Adrenal gland (tissue), 12 donors: ENCODE measurements around the gene PNP. TPM values are rescaled to one million over a fixed set of nuclear protein-coding genes. Genes with fewer than 3 reads are reported as not detected.
A peak's percentile ranks its signal among the peaks of the same experiment; 100 is the strongest.

Experiments
- DNase-seq, 7 donors: peaks; one replicate each; pipeline ENCODE4 v3.0.0-alpha.2; 2019 to 2020
- H3K27ac ChIP-seq, 5 donors: fragments of 200-600 bp; sonication (generic) in 4 of 5; 1 replicate in 3 of 5; 2 replicates in 2 of 5; pipeline versions ENCODE4 v1.5.1 to v1.8.0; 2016 to 2020; ENCODE audit warnings: mild to moderate bottlenecking in 1 of 5
- H3K27me3 ChIP-seq: fragments of 200-600 bp; 2 replicates; pipeline ENCODE4 v1.8.0; 2021
- H3K36me3 ChIP-seq, 2 donors: fragments of 200-600 bp; replicated peaks in 1 of 2; 1 replicate in 1 of 2; 2 replicates in 1 of 2; pipeline versions ENCODE4 v1.5.1 to v1.8.0; 2018 to 2022
- H3K4me1 ChIP-seq, 2 donors: fragments of 200-600 bp; replicated peaks in 1 of 2; 1 replicate in 1 of 2; 2 replicates in 1 of 2; pipeline versions ENCODE4 v1.5.1 to v1.8.0; 2018 to 2021
- H3K4me3 ChIP-seq, 4 donors: fragments of 200-600 bp; sonication (generic) in 3 of 4; one replicate each; pipeline ENCODE4 v1.5.1; 2016 to 2018
- H3K9me3 ChIP-seq, 3 donors: fragments of 200-600 bp; sonication (generic) in 1 of 3; replicated peaks in 1 of 3; 1 replicate in 2 of 3; 2 replicates in 1 of 3; pipeline versions ENCODE4 v1.5.1 to v1.8.0; 2016 to 2021
- CTCF ChIP-seq, 6 experiments: fragments of 450-650 bp in 4 of 6; fragments of 200-600 bp in 2 of 6; sonication (generic) in 1 of 6; IDR thresholded peaks; 1 replicate in 5 of 6; 2 replicates in 1 of 6; pipeline versions ENCODE4 v1.5.1 to v1.8.0; 2016 to 2021; ENCODE audit warnings: antibody characterized with exemption in 6 of 6, mild to moderate bottlenecking in 2 of 6, moderate library complexity in 1 of 6
- POLR2A ChIP-seq, 2 donors: fragments of 450-650 bp; IDR thresholded peaks; one replicate each; pipeline ENCODE4 v1.6.1; 2017; ENCODE audit warnings: antibody characterized with exemption in 2 of 2, mild to moderate bottlenecking in 2 of 2, moderate library complexity in 1 of 2
- WGBS, 4 donors: extraction: QIAGEN DNeasy Blood & Tissue Kit in 2 of 4; methylation state at CpG; one replicate each; pipeline versions ENCODE4 v1.1.5 to v1.1.7; 2013 to 2017; 5-methylcytosine and 5-hydroxymethylcytosine counted together
- intact Hi-C, 2 donors: fragments of 100-400 bp; cut with DNase I; formaldehyde crosslinking; loops; one replicate each; pipeline versions ENCODE4 v1.14.1 to v1.15.0; 2022 to 2023
- polyA plus RNA-seq, 3 donors: library from polyadenylated mRNA; stranded (reverse); fragments of 200-250 nt in 2 of 3; fragments of 350-450 nt in 1 of 3; fragmentation: Illumina TruSeq in 1 of 3; extraction: RNeasy Lipid Tissue Mini Kit (QIAGEN cat#74804) in 1 of 3; gene quantifications; one replicate each; pipeline ENCODE4 v1.2.3, GENCODE V29; 2013 to 2014
- total RNA-seq, 9 donors: library from RNA; depleted of rRNA in 4 of 9; stranded (reverse); fragments of >200 nt in 4 of 9; fragments of 120-200 nt in 1 of 9; fragmentation: NEBNext Ultra II Directional in 1 of 9; extraction: Animal tissue kit (Norgen Biotek cat#: 25700) in 1 of 9; gene quantifications; one replicate each; pipeline versions ENCODE4 v1.1.0 to v1.2.4, GENCODE V29; 2013 to 2023
- donor health status: healthy with polysubstance abuse.
- donor health status: Bipolar disorder and iron deficiency.
- donor health status: DM: yes; HTN: yes; CAD: no.
- donor health status: DM: no; HTN: no; CAD: no.
- donor health status: DM: no; HTN: no; CAD: no.
- donor health status: DM: yes; HTN: yes; CAD: no.

The PNP gene
- total and polyA plus RNA-seq, 12 donors, result 5.4 to 101 (median 17.9) TPM

- Histone ChIP-seq H3K36me3 (peaks cover 0 to 32% of the 10 kb centered on the region in 2 donors), H3K27me3 (no peaks in the 10 kb centered on the region), H3K27ac (peak overlapping the region; percentile 55 to 99 (median 93)), H3K4me3 (peak overlapping the region; percentile 31 to 98 (median 87)), H3K9me3 (no peaks in the 10 kb centered on the region), H3K4me1 (peaks cover 17 to 33% of the 10 kb centered on the region in 2 donors)
- WGBS, 4 donors, result 4 to 20% (median 6%) methylated on average over 6 to 32 of the region's 32 CpGs
- TF ChIP-seq POLR2A (IDR thresholded peaks at IDR 0.05) (no peak), CTCF (IDR thresholded peaks at IDR 0.05) (no peak)
- intact Hi-C loops, result no loop called here
- peak in 4 of 7 donors; percentile 34 to 58 (median 41) for DNase-seq
Measured at GRCh38 chr14:20460458-20461224, 8.6 kb upstream of the PNP start.

GRCh38 chr14:20461225-20462141 is 7.7 kb upstream of the PNP start, which contains the start of gene PIP4P1:
Gene PIP4P1 (minus strand): TSS chr14:20461434. CDS start chr14:20461325, 109 bp downstream.
- TF ChIP-seq POLR2A (IDR thresholded peaks at IDR 0.05) (peak; percentile 90 to 94), CTCF (IDR thresholded peaks at IDR 0.05) (no peak)
- WGBS, 4 donors, result 0 to 1% (median 1%) methylated on average over 19 to 67 of the region's 67 CpGs

GRCh38 chr14:20468764-20469241 is 403 bp upstream of the PNP start:
- TF ChIP-seq CTCF (IDR thresholded peaks at IDR 0.05) (no peak), POLR2A (IDR thresholded peaks at IDR 0.05) (no peak)
- H3K36me3 ChIP-seq, result peaks cover 0 to 14% of the 10 kb centered on the region in 2 donors
- peak in 2 of 7 donors; percentile 4 to 56 for DNase-seq
- H3K27me3 ChIP-seq, result no peaks in the 10 kb centered on the region
- H3K9me3 ChIP-seq, result no peaks in the 10 kb centered on the region
- WGBS, 4 donors, result 29 to 47% (median 36%) methylated on average over 11 to 16 of the region's 16 CpGs
- peak overlapping the region in 4 of 5 donors; percentile 86 to 93 (median 86) for H3K27ac ChIP-seq
- intact Hi-C loops, result loop anchor here in 1 of 2 donors (5.0 kb wide), 1 partner anchor 52 kb away; no protein-coding TSS in a partner anchor
- H3K4me3 ChIP-seq, result peak overlapping the region in 2 of 4 donors; percentile 75 to 77
- peaks cover 8 to 15% of the 10 kb centered on the region in 2 donors for H3K4me1 ChIP-seq

More at GRCh38 chr14:20461225-20462141, 7.7 kb upstream of the PNP start, which contains the start of gene PIP4P1:
- intact Hi-C loops, result no loop called here
- Histone ChIP-seq H3K36me3 (peaks cover 0 to 30% of the 10 kb centered on the region in 2 donors), H3K4me3 (peak within 1 kb of the TSS; percentile 31 to 98 (median 87)), H3K4me1 (peaks cover 9 to 26% of the 10 kb centered on the region in 2 donors), H3K27me3 (no peaks in the 10 kb centered on the region), H3K9me3 (no peaks in the 10 kb centered on the region), H3K27ac (peak within 1 kb of the TSS; percentile 55 to 99 (median 93))
- peak; percentile 98 to 100 (median 100) for DNase-seq
